ENCODE results near the gene ADNP. TPM values are rescaled to one million over a fixed set of nuclear protein-coding genes. Genes with fewer than 3 reads are reported as not detected.

Gene ADNP
- polyA plus RNA-seq, 3 donors: 114 to 155 (median 130) TPM

- no peak for DNase-seq (ENCODE audit: extremely low read depth in 1 of 11, low read depth in 9 of 11, low spot score in 4 of 11)
Observed at GRCh38 chr20:50916257-50916656, 15.0 kb downstream of the ADNP start.

GRCh38 chr20:50915424-50915823 is 15.8 kb downstream of the ADNP start:
- DNase-seq (ENCODE audit: extremely low read depth in 1 of 11, low read depth in 9 of 11, low spot score in 4 of 11): no peak

GRCh38 chr20:50913690-50914375 is 17.4 kb downstream of the ADNP start:
- DNase-seq (ENCODE audit: extremely low read depth in 1 of 11, low read depth in 9 of 11, low spot score in 4 of 11): no peak

GRCh38 chr20:50911716-50912115 is 19.5 kb downstream of the ADNP start:
- DNase-seq (ENCODE audit: extremely low read depth in 1 of 11, low read depth in 9 of 11, low spot score in 4 of 11): no peak

- DNase-seq (ENCODE audit: extremely low read depth in 1 of 11, low read depth in 9 of 11, low spot score in 4 of 11): no peak
Observed at GRCh38 chr20:50911030-50911429, 20.2 kb downstream of the ADNP start.

- no peak for DNase-seq (ENCODE audit: extremely low read depth in 1 of 11, low read depth in 9 of 11, low spot score in 4 of 11)
Observed at GRCh38 chr20:50909413-50909812, 21.8 kb downstream of the ADNP start.

GRCh38 chr20:50904067-50904570 is 27.1 kb downstream of the ADNP start:
- no peak for DNase-seq (ENCODE audit: extremely low read depth in 1 of 11, low read depth in 9 of 11, low spot score in 4 of 11)

- DNase-seq (ENCODE audit: extremely low read depth in 1 of 11, low read depth in 9 of 11, low spot score in 4 of 11): no peak
Observed at GRCh38 chr20:50903353-50904051, 27.7 kb downstream of the ADNP start.

GRCh38 chr20:50901301-50901700 is 29.9 kb downstream of the ADNP start:
- DNase-seq (ENCODE audit: extremely low read depth in 1 of 11, low read depth in 9 of 11, low spot score in 4 of 11): no peak

GRCh38 chr20:50900261-50900660 is 31.0 kb downstream of the ADNP start:
- no peak for DNase-seq (ENCODE audit: extremely low read depth in 1 of 11, low read depth in 9 of 11, low spot score in 4 of 11)

- no peak for DNase-seq (ENCODE audit: extremely low read depth in 1 of 11, low read depth in 9 of 11, low spot score in 4 of 11)
Observed at GRCh38 chr20:50898475-50898874, 32.8 kb downstream of the ADNP start.

GRCh38 chr20:50895111-50895830 is 36.0 kb downstream of the ADNP start:
- no peak for DNase-seq (ENCODE audit: extremely low read depth in 1 of 11, low read depth in 9 of 11, low spot score in 4 of 11)

- no peak for DNase-seq (ENCODE audit: extremely low read depth in 1 of 11, low read depth in 9 of 11, low spot score in 4 of 11)
Observed at GRCh38 chr20:50893620-50894019, 37.6 kb downstream of the ADNP start.

- no peak for DNase-seq (ENCODE audit: extremely low read depth in 1 of 11, low read depth in 9 of 11, low spot score in 4 of 11)
Observed at GRCh38 chr20:50892394-50892793, 38.8 kb downstream of the ADNP start.

GRCh38 chr20:50891138-50891537 is 40.1 kb downstream of the ADNP start:
- no peak for DNase-seq (ENCODE audit: extremely low read depth in 1 of 11, low read depth in 9 of 11, low spot score in 4 of 11)

GRCh38 chr20:50887576-50887975 is 43.7 kb downstream of the ADNP start:
- no peak for DNase-seq (ENCODE audit: extremely low read depth in 1 of 11, low read depth in 9 of 11, low spot score in 4 of 11)

GRCh38 chr20:50886184-50886790 is 45.0 kb downstream of the ADNP start:
- no peak for DNase-seq (ENCODE audit: extremely low read depth in 1 of 11, low read depth in 9 of 11, low spot score in 4 of 11)

GRCh38 chr20:50885781-50886180 is 45.5 kb downstream of the ADNP start:
- no peak for DNase-seq (ENCODE audit: extremely low read depth in 1 of 11, low read depth in 9 of 11, low spot score in 4 of 11)

- no peak for DNase-seq (ENCODE audit: extremely low read depth in 1 of 11, low read depth in 9 of 11, low spot score in 4 of 11)
Observed at GRCh38 chr20:50885068-50885467, 46.2 kb downstream of the ADNP start.

GRCh38 chr20:50883856-50884255 is 47.4 kb downstream of the ADNP start:
- no peak for DNase-seq (ENCODE audit: extremely low read depth in 1 of 11, low read depth in 9 of 11, low spot score in 4 of 11)
